Mucosa of descending colon (tissue), 3 donors: ENCODE measurements around the gene KAT7. TPM values are rescaled to one million over a fixed set of nuclear protein-coding genes. Genes with fewer than 3 reads are reported as not detected.
A peak's percentile ranks its signal among the peaks of the same experiment; 100 is the strongest.

Experiments used
- ATAC-seq: fragments of 200-7000 bp; cut with Tn5 transposase; one replicate; pipeline ENCODE4 v1.9.1; 2020; ENCODE audit warnings: mild to moderate bottlenecking, moderate library complexity
- DNase-seq, 3 donors: peaks; one replicate each; pipeline ENCODE4 v3.0.0-alpha.2; 2020
- H3K36me3 ChIP-seq: fragments of 200-600 bp; one replicate; pipeline ENCODE4 v1.8.0; 2021; ENCODE audit warnings: low read depth, mild to moderate bottlenecking
- H3K4me1 ChIP-seq: fragments of 200-600 bp; one replicate; pipeline ENCODE4 v1.8.0; 2021; ENCODE audit warnings: low read depth, mild to moderate bottlenecking
- H3K4me3 ChIP-seq: fragments of 200-600 bp; one replicate; pipeline ENCODE4 v1.8.0; 2021; ENCODE audit warnings: mild to moderate bottlenecking
- H3K9me3 ChIP-seq: fragments of 200-600 bp; one replicate; pipeline ENCODE4 v1.8.0; 2021; ENCODE audit warnings: mild to moderate bottlenecking
- intact Hi-C, 2 donors: fragments of 100-400 bp; cut with DNase I in 1 of 2; cut with micrococcal nuclease in 1 of 2; formaldehyde crosslinking; loops; one replicate each; pipeline versions ENCODE4 v1.11.0 to v1.11.1; 2022; cut with DNase I, micrococcal nuclease
- total RNA-seq, 3 donors: library from RNA; stranded (reverse); fragmentation: NEBNext Ultra II Directional in 2 of 3; extraction: Animal tissue kit (Norgen Biotek cat#: 25700) in 2 of 3; gene quantifications; one replicate each; pipeline versions ENCODE4 v1.2.1 to v1.2.4, GENCODE V29; 2021 to 2023
- TF ChIP-seq, protein P1 (sequence below): fragments of 200-600 bp; IDR thresholded peaks from one replicate; pipeline ENCODE4 v1.8.0; 2022; ENCODE audit warnings: antibody characterized with exemption, mild to moderate bottlenecking
- donor health status: DM: no; HTN: no; CAD: no; lungs with moderate emphysema.
- donor health status: DM: no; HTN: no; CAD: no.
- donor health status: DM: no; HTN: yes; CAD: no.

KAT7 gene
- total RNA-seq, 3 donors from 2014 or later: 43.7 to 73.4 (median 59.7) TPM

DNA sequence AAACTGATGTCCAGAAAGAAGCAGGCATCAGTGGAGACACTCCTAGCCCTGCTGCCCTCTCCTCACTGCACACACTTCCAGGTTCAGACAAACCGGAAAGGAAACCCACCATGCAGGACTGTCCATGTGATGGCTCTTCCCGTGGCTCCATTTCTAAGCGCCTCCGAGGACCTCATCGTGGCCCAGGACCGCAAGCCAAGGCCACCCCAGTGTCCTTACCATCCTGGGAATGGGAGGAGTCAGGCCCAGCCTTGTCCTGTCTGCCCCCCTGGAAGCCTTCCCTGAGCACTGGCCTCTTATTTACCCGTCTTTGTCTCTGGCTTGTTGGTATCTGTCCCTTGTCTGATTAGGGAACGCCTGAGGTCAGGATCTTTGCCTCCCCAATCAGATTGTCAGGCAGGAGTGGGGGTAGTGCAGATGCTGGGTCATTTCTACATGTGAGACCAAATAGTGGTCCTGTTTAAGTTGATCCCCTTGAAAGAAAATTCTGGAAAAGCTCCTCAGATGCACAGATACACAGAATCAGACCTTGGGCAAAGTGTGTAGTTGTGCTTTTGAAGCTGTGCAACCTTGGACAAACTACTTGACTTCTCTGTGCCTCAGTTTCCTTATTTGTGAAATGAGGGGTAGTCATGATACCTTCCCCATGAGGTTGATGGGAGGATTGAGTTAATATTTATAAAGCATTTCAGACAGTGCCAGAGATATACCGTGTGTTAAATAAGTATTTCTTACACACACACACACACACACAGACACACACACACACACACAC is 58.6 kb downstream of the KAT7 start:
- Histone ChIP-seq H3K9me3 (no peaks in the 10 kb centered on the region), H3K4me1 (peaks cover 3% of the 10 kb centered on the region), H3K4me3 (no peak overlapping the region), H3K36me3 (no peaks in the 10 kb centered on the region)
- intact Hi-C loops: no loop called here
- TF ChIP-seq, protein P1, sequence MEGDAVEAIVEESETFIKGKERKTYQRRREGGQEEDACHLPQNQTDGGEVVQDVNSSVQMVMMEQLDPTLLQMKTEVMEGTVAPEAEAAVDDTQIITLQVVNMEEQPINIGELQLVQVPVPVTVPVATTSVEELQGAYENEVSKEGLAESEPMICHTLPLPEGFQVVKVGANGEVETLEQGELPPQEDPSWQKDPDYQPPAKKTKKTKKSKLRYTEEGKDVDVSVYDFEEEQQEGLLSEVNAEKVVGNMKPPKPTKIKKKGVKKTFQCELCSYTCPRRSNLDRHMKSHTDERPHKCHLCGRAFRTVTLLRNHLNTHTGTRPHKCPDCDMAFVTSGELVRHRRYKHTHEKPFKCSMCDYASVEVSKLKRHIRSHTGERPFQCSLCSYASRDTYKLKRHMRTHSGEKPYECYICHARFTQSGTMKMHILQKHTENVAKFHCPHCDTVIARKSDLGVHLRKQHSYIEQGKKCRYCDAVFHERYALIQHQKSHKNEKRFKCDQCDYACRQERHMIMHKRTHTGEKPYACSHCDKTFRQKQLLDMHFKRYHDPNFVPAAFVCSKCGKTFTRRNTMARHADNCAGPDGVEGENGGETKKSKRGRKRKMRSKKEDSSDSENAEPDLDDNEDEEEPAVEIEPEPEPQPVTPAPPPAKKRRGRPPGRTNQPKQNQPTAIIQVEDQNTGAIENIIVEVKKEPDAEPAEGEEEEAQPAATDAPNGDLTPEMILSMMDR: no peak
- DNase-seq (no peak), ATAC-seq (no peak)

DNA sequence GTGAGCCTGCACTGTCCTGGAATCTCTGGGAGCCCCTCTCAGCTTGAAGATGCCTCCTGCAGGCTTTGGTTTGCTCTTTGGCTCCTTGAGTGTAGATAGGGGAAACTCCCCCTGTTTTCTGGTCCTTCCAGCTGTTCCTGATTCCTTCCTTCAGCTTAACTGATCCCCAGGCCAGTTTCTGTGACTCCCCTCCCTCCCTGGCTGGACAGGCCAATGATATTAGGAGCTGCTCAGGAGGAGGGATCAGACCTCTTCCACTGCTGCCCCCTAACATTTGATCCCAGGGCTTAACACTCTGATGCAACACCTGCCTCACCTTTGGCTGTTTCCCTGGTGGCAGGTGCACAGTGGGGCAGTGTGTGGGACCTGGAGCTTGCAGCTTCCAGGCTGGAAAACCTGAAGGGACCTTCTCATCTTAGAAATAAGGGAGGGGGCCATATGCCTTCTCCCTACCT is 59.6 kb downstream of the KAT7 start, which contains the start of gene TAC4:
Gene TAC4, minus strand, starts transcription at position 51 of the 455 bp plus-strand sequence. CDS start 52 bp downstream, outside the sequence.
- TF ChIP-seq, protein P1: no peak
- intact Hi-C loops: no loop called here
- peaks cover 3% of the 10 kb centered on the region for H3K4me1 ChIP-seq
- DNase-seq: no peak
- H3K9me3 ChIP-seq: no peaks in the 10 kb centered on the region
- H3K36me3 ChIP-seq: no peaks in the 10 kb centered on the region
- H3K4me3 ChIP-seq: no peak within 1 kb of the TSS
- no peak for ATAC-seq

DNA sequence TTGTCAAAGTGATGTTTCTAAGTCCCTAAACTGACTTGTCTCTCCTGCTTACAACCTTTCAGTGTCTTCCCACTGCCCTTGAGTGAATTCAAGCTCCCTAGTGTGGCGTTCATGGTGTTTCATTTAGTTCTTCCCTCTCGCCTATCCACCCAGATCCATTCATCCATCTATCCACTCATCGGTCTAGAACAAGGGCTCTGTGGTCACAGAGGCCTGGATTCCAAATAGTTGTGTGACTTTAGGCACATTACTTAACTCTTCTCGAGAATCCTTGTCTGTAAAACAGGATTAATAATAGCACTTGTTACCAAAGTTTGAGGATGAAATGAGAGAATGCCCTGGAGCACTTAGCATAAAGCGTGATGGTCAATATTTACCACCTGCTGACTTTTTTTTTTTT is 60.3 kb downstream of the KAT7 start:
- H3K4me1 ChIP-seq: peaks cover 3% of the 10 kb centered on the region
- intact Hi-C loops: no loop called here
- H3K36me3 ChIP-seq: no peaks in the 10 kb centered on the region
- no peak overlapping the region for H3K4me3 ChIP-seq
- DNase-seq (no peak), ATAC-seq (no peak)
- no peaks in the 10 kb centered on the region for H3K9me3 ChIP-seq
- TF ChIP-seq, protein P1: no peak

DNA sequence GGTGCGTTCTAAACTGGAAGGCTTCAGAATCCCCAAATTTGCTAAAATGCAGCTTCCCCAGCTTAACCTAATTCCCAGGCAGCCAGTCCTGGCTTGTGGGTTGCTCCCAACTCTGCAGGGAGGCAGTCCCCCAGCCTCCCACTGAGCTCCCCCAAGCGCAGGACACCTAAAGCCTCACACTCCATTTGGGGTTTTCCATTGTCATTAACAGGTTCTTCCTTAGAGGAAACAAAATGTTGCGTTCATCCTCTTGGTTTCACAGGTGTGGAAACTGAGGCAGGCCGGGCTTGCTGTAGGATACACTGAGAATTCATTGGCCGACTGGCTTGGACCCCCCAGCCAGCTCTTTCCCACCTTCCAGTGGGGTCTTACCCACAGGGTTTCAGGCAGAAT is 61.7 kb downstream of the KAT7 start:
- no peaks in the 10 kb centered on the region for H3K9me3 ChIP-seq
- DNase-seq (no peak), ATAC-seq (no peak)
- H3K36me3 ChIP-seq: no peaks in the 10 kb centered on the region
- no peak overlapping the region for H3K4me3 ChIP-seq
- TF ChIP-seq, protein P1: no peak
- peaks cover 3% of the 10 kb centered on the region for H3K4me1 ChIP-seq
- intact Hi-C loops: loop anchor here (2.0 to 10.0 kb wide), 3 partner anchors 145 to 285 kb away; partner anchors contain the start of gene SLC35B1 (in 1 of the 2)

DNA sequence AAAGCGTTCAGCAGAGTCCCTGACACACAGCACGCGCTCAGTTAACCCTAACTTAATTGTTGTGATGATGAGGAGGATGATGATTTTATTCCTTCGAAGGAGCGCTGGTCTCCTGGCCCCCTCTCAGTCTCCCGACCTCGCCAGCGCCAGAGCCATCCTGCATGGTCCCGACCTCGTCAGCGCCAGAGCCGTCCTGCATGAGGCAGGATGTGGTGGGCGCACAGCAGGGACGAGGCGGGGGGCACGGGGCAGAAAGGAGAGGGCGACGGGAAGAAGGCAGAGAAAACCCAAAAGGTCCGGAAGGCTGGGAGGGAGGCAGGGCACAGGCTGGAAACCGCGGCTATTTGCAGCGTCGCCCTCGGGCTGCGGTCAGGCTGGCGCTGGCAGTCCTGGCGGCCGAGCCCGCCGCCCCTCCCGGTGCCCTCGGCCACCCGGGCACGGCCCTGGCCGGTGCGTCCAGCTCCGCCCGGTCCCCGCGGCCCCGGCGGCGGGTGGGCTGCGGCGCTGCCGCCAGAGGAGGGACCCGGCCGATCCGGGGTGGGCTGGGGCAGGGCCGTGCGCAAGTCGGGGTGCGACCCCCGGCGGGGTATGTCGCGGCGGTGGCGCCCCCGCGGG is 62.4 kb downstream of the KAT7 start:
- Histone ChIP-seq H3K4me1 (peaks cover 3% of the 10 kb centered on the region), H3K4me3 (peak overlapping the region; percentile 17), H3K9me3 (no peaks in the 10 kb centered on the region), H3K36me3 (no peaks in the 10 kb centered on the region)
- TF ChIP-seq, protein P1: no peak
- no peak for DNase-seq
- intact Hi-C loops: loop anchor here (2.0 to 10.0 kb wide), 3 partner anchors 146 to 286 kb away; partner anchors contain the start of gene SLC35B1 (in 1 of the 2)
- ATAC-seq: peak; percentile 24
